ENCODE data around the gene NFIC.

The NFIC gene

DNA sequence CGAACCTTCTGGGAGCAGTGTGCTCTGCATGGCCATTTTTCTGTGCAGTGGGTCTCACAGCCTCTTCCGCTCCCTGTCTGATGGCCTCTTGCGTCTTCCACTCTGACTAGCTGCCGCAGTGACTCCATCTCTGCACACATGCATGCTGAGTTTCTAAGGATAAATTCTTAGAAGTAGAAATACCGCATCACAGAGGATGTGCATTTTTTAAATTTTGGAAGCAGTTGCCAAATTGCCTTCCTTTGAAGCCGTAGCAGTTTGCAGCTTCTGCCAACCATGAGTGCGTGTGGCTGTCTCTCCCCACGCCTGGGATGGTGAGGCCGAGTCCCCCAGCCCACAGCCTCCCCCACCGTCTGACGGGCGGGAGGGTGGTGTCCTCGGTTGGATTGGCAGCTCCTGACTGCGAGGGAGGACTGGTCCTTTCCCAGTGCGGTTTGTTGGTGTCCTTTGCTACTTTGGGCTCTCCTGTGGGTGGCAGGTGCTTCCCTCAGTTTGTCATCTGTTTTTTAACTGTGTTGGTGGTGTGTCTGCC, 149.6 kb downstream of the NFIC start:
- no peak for DNase-seq (ENCODE audit: low read depth in 2 of 2)
- H3K4me3 ChIP-seq (replicated peaks in 1 of 2; ENCODE audit: low read depth in 2 of 2, low read length in 2 of 2), result no peak overlapping the region
- TF ChIP-seq, protein P1, sequence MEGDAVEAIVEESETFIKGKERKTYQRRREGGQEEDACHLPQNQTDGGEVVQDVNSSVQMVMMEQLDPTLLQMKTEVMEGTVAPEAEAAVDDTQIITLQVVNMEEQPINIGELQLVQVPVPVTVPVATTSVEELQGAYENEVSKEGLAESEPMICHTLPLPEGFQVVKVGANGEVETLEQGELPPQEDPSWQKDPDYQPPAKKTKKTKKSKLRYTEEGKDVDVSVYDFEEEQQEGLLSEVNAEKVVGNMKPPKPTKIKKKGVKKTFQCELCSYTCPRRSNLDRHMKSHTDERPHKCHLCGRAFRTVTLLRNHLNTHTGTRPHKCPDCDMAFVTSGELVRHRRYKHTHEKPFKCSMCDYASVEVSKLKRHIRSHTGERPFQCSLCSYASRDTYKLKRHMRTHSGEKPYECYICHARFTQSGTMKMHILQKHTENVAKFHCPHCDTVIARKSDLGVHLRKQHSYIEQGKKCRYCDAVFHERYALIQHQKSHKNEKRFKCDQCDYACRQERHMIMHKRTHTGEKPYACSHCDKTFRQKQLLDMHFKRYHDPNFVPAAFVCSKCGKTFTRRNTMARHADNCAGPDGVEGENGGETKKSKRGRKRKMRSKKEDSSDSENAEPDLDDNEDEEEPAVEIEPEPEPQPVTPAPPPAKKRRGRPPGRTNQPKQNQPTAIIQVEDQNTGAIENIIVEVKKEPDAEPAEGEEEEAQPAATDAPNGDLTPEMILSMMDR (IDR thresholded peaks at IDR 0.05; ENCODE audit: low read depth, low read length), result no peak

DNA sequence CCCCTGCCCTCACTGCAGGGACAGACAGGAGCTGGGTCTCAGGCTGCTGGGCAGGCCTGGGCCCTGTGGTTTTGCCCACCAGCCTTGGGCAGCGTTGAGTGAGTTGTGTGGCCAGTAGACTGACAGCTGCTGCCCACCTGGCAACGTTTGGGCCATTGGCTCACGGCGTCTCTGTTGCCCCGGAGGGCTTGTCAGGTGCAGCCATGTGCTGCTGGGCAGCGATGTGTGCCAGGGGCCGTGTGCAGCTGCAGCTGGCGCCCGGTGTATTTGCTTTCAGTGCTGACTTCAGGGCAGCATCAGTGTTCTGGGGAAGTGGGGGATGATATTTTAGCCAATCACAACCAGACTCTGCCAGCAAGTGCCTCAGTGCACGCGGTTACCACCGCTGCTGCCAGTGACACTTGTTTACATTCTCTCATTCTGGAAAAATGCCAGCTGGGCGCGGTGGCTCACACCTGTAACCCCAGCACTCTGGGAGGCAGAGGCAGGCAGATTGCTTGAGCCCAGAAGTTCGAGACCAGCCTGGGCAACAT, 150.4 kb downstream of the NFIC start:
- TF ChIP-seq, protein P1 (IDR thresholded peaks at IDR 0.05; ENCODE audit: low read depth, low read length), result no peak
- DNase-seq (ENCODE audit: low read depth in 2 of 2), result no peak

DNA sequence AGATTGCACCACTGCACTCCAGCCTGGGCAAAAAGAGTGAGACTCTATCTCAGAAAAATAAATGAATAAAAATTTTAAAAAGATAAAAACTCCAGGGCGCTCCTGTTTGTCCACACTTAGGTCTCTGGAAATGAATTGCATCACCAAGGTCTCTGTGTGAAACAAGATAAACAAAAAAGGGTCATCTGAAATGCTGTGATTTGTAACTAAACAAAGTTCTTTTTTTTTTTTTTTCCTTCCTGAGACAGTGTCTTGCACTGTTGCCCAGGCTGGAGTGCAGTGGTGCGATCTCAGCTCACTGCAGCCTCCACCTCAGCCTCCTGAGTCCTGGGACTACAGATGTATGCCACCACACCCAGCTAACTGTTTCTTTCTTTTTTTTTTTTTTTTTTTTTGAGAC, 151.3 kb downstream of the NFIC start:
- no peak overlapping the region for H3K4me3 ChIP-seq (replicated peaks in 1 of 2; ENCODE audit: low read depth in 2 of 2, low read length in 2 of 2)
- no peak for DNase-seq (ENCODE audit: low read depth in 2 of 2)
- TF ChIP-seq, protein P1 (IDR thresholded peaks at IDR 0.05; ENCODE audit: low read depth, low read length), result no peak

More for the DNA sequence above, 150.4 kb downstream of the NFIC start:
- H3K4me3 ChIP-seq (replicated peaks in 1 of 2; ENCODE audit: low read depth in 2 of 2, low read length in 2 of 2), result no peak overlapping the region

DNA sequence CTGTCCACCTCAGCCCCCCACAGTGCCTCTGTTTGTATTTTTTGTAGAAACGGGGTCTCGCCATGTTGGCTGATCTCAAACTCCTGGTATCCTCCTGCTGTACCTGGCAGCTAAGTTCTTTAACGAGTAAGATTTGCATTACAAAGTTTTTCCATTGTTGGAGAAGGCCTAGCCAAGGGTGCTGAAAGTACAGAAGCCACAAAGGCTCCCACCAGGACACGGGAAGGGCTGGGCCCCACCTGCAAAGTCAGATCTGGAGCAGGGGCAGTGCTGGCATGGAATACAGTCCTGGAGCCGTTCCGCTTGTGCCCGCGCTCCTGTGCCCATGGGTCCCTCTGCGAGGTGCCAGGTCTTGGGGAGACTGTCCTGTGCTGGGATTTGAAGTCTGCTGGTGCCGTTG, 151.9 kb downstream of the NFIC start:
- TF ChIP-seq, protein P1 (IDR thresholded peaks at IDR 0.05; ENCODE audit: low read depth, low read length), result no peak
- no peak overlapping the region for H3K4me3 ChIP-seq (replicated peaks in 1 of 2; ENCODE audit: low read depth in 2 of 2, low read length in 2 of 2)
- DNase-seq (ENCODE audit: low read depth in 2 of 2), result no peak

DNA sequence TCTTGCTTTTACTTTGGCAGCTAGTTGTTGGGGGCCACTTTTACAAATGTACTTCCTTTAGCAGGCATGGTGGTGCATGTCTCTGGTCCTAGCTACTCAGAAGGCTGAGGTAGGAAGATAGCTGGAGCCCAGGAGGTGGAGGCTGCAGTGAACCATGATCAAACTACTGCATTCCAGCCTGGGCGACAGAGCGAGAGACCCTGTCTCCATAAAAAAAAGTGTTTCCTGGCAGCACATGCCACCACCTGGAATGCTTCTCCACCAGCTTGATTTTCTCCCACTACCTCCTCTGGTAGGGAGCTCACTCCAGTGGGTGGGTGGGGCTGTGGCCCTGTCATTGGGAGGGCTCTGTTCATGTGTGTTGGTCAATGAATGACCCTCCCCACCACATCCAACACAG, 152.3 kb downstream of the NFIC start:
- H3K4me3 ChIP-seq (replicated peaks in 1 of 2; ENCODE audit: low read depth in 2 of 2, low read length in 2 of 2), result no peak overlapping the region

More for the DNA sequence above, 152.3 kb downstream of the NFIC start:
- no peak for DNase-seq (ENCODE audit: low read depth in 2 of 2)
- TF ChIP-seq, protein P1 (IDR thresholded peaks at IDR 0.05; ENCODE audit: low read depth, low read length), result no peak

Measured in cardiac fibroblast (primary cell).